Spleen (tissue), 11 donors: Measurements from ENCODE around the gene ZNF536. TPM values are rescaled to one million over a fixed set of nuclear protein-coding genes. Genes with fewer than 3 reads are reported as not detected.
A peak's percentile ranks its signal among the peaks of the same experiment; 100 is the strongest.

Source experiments
- DNase-seq: peaks from one replicate; pipeline ENCODE4 v3.0.0-alpha.2; 2020
- H3K27ac ChIP-seq, 8 donors: fragments of 200-600 bp; sonication (generic) in 7 of 8; 1 replicate in 4 of 8; 2 replicates in 4 of 8; pipeline versions ENCODE4 v1.5.0 to v1.8.0; 2016 to 2021; ENCODE audit warnings: inconsistent platforms in 4 of 8, mild to moderate bottlenecking in 4 of 8, moderate library complexity in 1 of 8
- H3K27me3 ChIP-seq, 7 donors: fragments of 200-600 bp; sonication (generic) in 6 of 7; replicated peaks in 1 of 7; 1 replicate in 4 of 7; 2 replicates in 3 of 7; pipeline versions ENCODE4 v1.5.0 to v1.8.0; 2016 to 2021; ENCODE audit warnings: inconsistent platforms in 3 of 7, mild to moderate bottlenecking in 1 of 7
- H3K36me3 ChIP-seq, 6 donors: fragments of 200-600 bp; sonication (generic) in 5 of 6; 1 replicate in 4 of 6; 2 replicates in 2 of 6; pipeline versions ENCODE4 v1.5.0 to v1.8.0; 2016 to 2021; ENCODE audit warnings: inconsistent platforms in 2 of 6
- H3K4me1 ChIP-seq, 6 donors: fragments of 200-600 bp; sonication (generic) in 5 of 6; 1 replicate in 3 of 6; 2 replicates in 3 of 6; pipeline versions ENCODE4 v1.5.0 to v1.8.0; 2016 to 2021; ENCODE audit warnings: inconsistent platforms in 3 of 6
- H3K4me3 ChIP-seq, 8 donors: fragments of 200-600 bp; sonication (generic) in 7 of 8; 1 replicate in 4 of 8; 2 replicates in 4 of 8; pipeline versions ENCODE4 v1.5.0 to v1.8.0; 2016 to 2021; ENCODE audit warnings: inconsistent platforms in 4 of 8, mild to moderate bottlenecking in 4 of 8, moderate library complexity in 2 of 8
- H3K9me3 ChIP-seq, 8 donors: fragments of 200-600 bp; sonication (generic) in 7 of 8; 1 replicate in 4 of 8; 2 replicates in 4 of 8; pipeline versions ENCODE4 v1.5.0 to v1.8.0; 2016 to 2021; ENCODE audit warnings: inconsistent platforms in 4 of 8
- CTCF ChIP-seq, 11 experiments: fragments of 200-600 bp in 7 of 11; fragments of 450-650 bp in 4 of 11; sonication (generic) in 4 of 11; IDR thresholded peaks in 8 of 11; conservative IDR thresholded peaks in 3 of 11; 1 replicate in 7 of 11; 2 replicates in 4 of 11; pipeline versions ENCODE4 v1.4.0 to v1.8.0; 2016 to 2021; ENCODE audit warnings: antibody characterized with exemption in 11 of 11, inconsistent platforms in 4 of 11, mild to moderate bottlenecking in 1 of 11
- POLR2A ChIP-seq, 3 donors: fragments of 450-650 bp; IDR thresholded peaks; one replicate each; pipeline ENCODE4 v1.5.1; 2017; ENCODE audit warnings: antibody characterized with exemption in 3 of 3, mild to moderate bottlenecking in 1 of 3
- POLR2AphosphoS5 ChIP-seq, 3 donors: sonication (generic); formaldehyde crosslinking; IDR thresholded peaks; one replicate each; pipeline ENCODE4 v1.5.1; 2017; ENCODE audit warnings: antibody characterized with exemption in 3 of 3
- WGBS, 5 donors: extraction: QIAGEN DNeasy Blood & Tissue Kit in 3 of 5; methylation state at CpG; one replicate each; pipeline versions ENCODE4 v1.1.5 to v1.1.7; 2013 to 2018; 5-methylcytosine and 5-hydroxymethylcytosine counted together
- intact Hi-C: fragments of 100-400 bp; cut with DNase I; formaldehyde crosslinking; loops from one replicate; pipeline ENCODE4 v1.15.0; 2023; ENCODE audit warnings: low total_unique reads
- polyA plus RNA-seq, 3 donors: library from polyadenylated mRNA; stranded (reverse); fragments of 200-250 nt; gene quantifications; one replicate each; pipeline ENCODE4 v1.2.1, GENCODE V29; 2013
- total RNA-seq, 7 donors: library from RNA; depleted of rRNA in 3 of 7; stranded (reverse); fragments of >200 nt in 3 of 7; fragmentation: NEBNext Ultra II Directional in 4 of 7; extraction: Animal tissue kit (Norgen Biotek cat#: 25700) in 4 of 7; gene quantifications; one replicate each; pipeline versions ENCODE4 v1.1.0 to v1.2.1, GENCODE V29; 2016 to 2021
- donor health status: healthy with polysubstance abuse.
- donor health status: DM: no; HTN: no; CAD: no; lungs with moderate emphysema.
- donor health status: DM: no; HTN: no; CAD: no.
- donor health status: Bipolar disorder and iron deficiency.
- donor health status: healthy.
- donor health status: DM: no; HTN: no; CAD: no.
- donor health status: DM: yes; HTN: yes; CAD: no.

The ZNF536 gene
- total and polyA plus RNA-seq, 10 donors = 0.13 to 4.1 (median 2.1) TPM

DNA sequence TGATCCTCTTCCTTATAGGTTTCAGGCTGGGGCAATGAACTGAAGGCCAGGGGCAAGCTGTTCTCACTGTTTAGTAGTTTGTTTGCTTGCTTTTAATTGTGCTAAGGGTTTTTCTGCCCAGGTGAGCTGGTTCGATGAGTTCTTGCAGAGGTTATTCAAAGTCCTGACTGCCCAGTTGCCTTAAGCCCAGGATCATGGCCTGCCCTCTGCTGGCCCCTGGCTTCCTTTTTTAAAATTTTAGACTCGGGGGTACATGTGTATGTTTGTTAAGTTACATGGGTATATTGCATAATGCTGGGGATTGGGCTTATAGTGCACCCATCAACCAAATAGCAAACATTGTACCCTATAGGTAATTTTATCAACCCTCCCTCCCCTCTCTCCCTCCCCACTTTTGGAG is 65.7 kb downstream of the ZNF536 start:
- 58 to 62% (median 60%) methylated on average over 2 of the region's 2 CpGs for WGBS, 5 donors
- no peaks in the 10 kb centered on the region for H3K36me3 ChIP-seq
- no peak overlapping the region for H3K4me3 ChIP-seq
- no peak for DNase-seq
- H3K27ac ChIP-seq = no peak overlapping the region
- H3K27me3 ChIP-seq = peaks cover 0 to 5% (median 0%) of the 10 kb centered on the region in 7 donors
- H3K4me1 ChIP-seq = no peaks in the 10 kb centered on the region
- intact Hi-C loops = no loop called here
- TF ChIP-seq POLR2A (IDR thresholded peaks at IDR 0.05) = no peak
- no peak for TF ChIP-seq POLR2AphosphoS5 (IDR thresholded peaks at IDR 0.05)
- no peak for TF ChIP-seq CTCF (IDR thresholded peaks at IDR 0.05 in 8 of 11, conservative IDR thresholded peaks at IDR 0.05 in 3 of 11)
- peaks cover 0 to 4% (median 0%) of the 10 kb centered on the region in 8 donors for H3K9me3 ChIP-seq

GRCh38 chr19:30439310-30439709 is 67.1 kb downstream of the ZNF536 start:
- peaks cover 0 to 15% (median 0%) of the 10 kb centered on the region in 8 donors for H3K9me3 ChIP-seq
- intact Hi-C loops = no loop called here
- no peaks in the 10 kb centered on the region for H3K4me1 ChIP-seq
- H3K27ac ChIP-seq = no peak overlapping the region
- peak; percentile 55 for DNase-seq
- no peaks in the 10 kb centered on the region for H3K36me3 ChIP-seq
- no peak for TF ChIP-seq CTCF (IDR thresholded peaks at IDR 0.05 in 8 of 11, conservative IDR thresholded peaks at IDR 0.05 in 3 of 11)
- TF ChIP-seq POLR2AphosphoS5 (IDR thresholded peaks at IDR 0.05) = no peak
- no peak for TF ChIP-seq POLR2A (IDR thresholded peaks at IDR 0.05)
- WGBS, 5 donors = 68 to 81% (median 81%) methylated on average over 6 to 12 of the region's 12 CpGs
- H3K4me3 ChIP-seq = no peak overlapping the region
- peaks cover 0 to 5% (median 0%) of the 10 kb centered on the region in 7 donors for H3K27me3 ChIP-seq

GRCh38 chr19:30441011-30441410 is 68.8 kb downstream of the ZNF536 start:
- no peaks in the 10 kb centered on the region for H3K4me1 ChIP-seq
- TF ChIP-seq POLR2A (IDR thresholded peaks at IDR 0.05) (no peak), POLR2AphosphoS5 (IDR thresholded peaks at IDR 0.05) (peak in 1 of 3 donors; percentile 16)
- intact Hi-C loops = no loop called here
- WGBS, 5 donors = 65 to 90% (median 71%) methylated on average over 4 of the region's 4 CpGs
- no peaks in the 10 kb centered on the region for H3K36me3 ChIP-seq
- H3K9me3 ChIP-seq = peaks cover 0 to 19% (median 0%) of the 10 kb centered on the region in 8 donors
- H3K27ac ChIP-seq = no peak overlapping the region
- no peak overlapping the region for H3K4me3 ChIP-seq
- peak; percentile 45 for DNase-seq
- peaks cover 0 to 5% (median 0%) of the 10 kb centered on the region in 7 donors for H3K27me3 ChIP-seq

- DNase-seq = no peak
- 84 to 93% (median 90%) methylated on average over 4 of the region's 4 CpGs for WGBS, 5 donors
- no peak for TF ChIP-seq POLR2A (IDR thresholded peaks at IDR 0.05)
- TF ChIP-seq POLR2AphosphoS5 (IDR thresholded peaks at IDR 0.05) = no peak
- TF ChIP-seq CTCF (IDR thresholded peaks at IDR 0.05 in 8 of 11, conservative IDR thresholded peaks at IDR 0.05 in 3 of 11) = no peak
- Histone ChIP-seq H3K4me3 (no peak overlapping the region), H3K27me3 (peaks cover 0 to 5% (median 0%) of the 10 kb centered on the region in 7 donors), H3K36me3 (no peaks in the 10 kb centered on the region), H3K27ac (no peak overlapping the region), H3K9me3 (peaks cover 0 to 19% (median 0%) of the 10 kb centered on the region in 8 donors), H3K4me1 (no peaks in the 10 kb centered on the region)
- intact Hi-C loops = no loop called here
Measured at GRCh38 chr19:30442674-30443073, 70.5 kb downstream of the ZNF536 start.
